Stimulated activated naive B cell treated with anti-CD40 and anti-IgM and Interleukin-4, amounts not matched to agents 10 μg/mL and 1 μg/mL and 100 μg/mL, for 72 hours (primary cell): ENCODE data around the gene DNAJB6.

Experiments used
- ATAC-seq, 2 donors: fragments of 150-1000 bp; cut with Tn5 transposase; replicated peaks; 2 replicates each; pipeline ENCODE4 v1.10.0; 2021; ENCODE audit warnings: moderate library complexity in 1 of 2
- DNase-seq: peaks from one replicate; pipeline ENCODE4 v3.0.0; 2021
- H3K27ac Mint-ChIP-seq: one replicate; pipeline ENCODE4 v1.8.0; 2022; ENCODE audit warnings: mild to moderate bottlenecking, mixed read lengths
- H3K27me3 Mint-ChIP-seq, 2 donors: one replicate each; pipeline ENCODE4 v1.8.0; 2022; ENCODE audit warnings: mixed read lengths in 2 of 2
- H3K36me3 Mint-ChIP-seq, 2 donors: one replicate each; pipeline ENCODE4 v1.8.0; 2022; ENCODE audit warnings: mixed read lengths in 2 of 2, mild to moderate bottlenecking in 1 of 2
- H3K4me1 Mint-ChIP-seq, 2 donors: one replicate each; pipeline ENCODE4 v1.8.0; 2022; ENCODE audit warnings: mixed read lengths in 2 of 2, mild to moderate bottlenecking in 1 of 2
- H3K4me3 Mint-ChIP-seq, 2 donors: one replicate each; pipeline ENCODE4 v1.8.0; 2022; ENCODE audit warnings: mild to moderate bottlenecking in 2 of 2, mixed read lengths in 2 of 2, moderate library complexity in 1 of 2
- H3K9me3 Mint-ChIP-seq, 2 donors: one replicate each; pipeline ENCODE4 v1.8.0; 2022; ENCODE audit warnings: mixed read lengths in 2 of 2, mild to moderate bottlenecking in 1 of 2

Gene DNAJB6

GRCh38 chr7:157362729-157363128, 25.9 kb downstream of the DNAJB6 start:
- ATAC-seq (no peak), DNase-seq (no peak)
- H3K36me3 Mint-ChIP-seq, result peaks cover 45 to 73% of the 10 kb centered on the region in 2 donors
- no peaks in the 10 kb centered on the region for H3K27me3 Mint-ChIP-seq
- peaks cover 9 to 19% of the 10 kb centered on the region in 2 donors for H3K4me1 Mint-ChIP-seq
- peak overlapping the region; percentile 16 for H3K27ac Mint-ChIP-seq
- H3K9me3 Mint-ChIP-seq, result no peaks in the 10 kb centered on the region
- no peak overlapping the region for H3K4me3 Mint-ChIP-seq

- Mint-ChIP-seq H3K36me3 (peaks cover 39 to 70% of the 10 kb centered on the region in 2 donors), H3K4me3 (no peak overlapping the region), H3K4me1 (peaks cover 0 to 2% of the 10 kb centered on the region in 2 donors), H3K9me3 (no peaks in the 10 kb centered on the region), H3K27me3 (no peaks in the 10 kb centered on the region), H3K27ac (no peak overlapping the region)
- ATAC-seq (no peak), DNase-seq (no peak)
These were observed 29.9 kb downstream of the DNAJB6 start for GRCh38 chr7:157366722-157367121.

- peaks cover 5 to 6% of the 10 kb centered on the region in 2 donors for H3K4me1 Mint-ChIP-seq
- H3K9me3 Mint-ChIP-seq, result no peaks in the 10 kb centered on the region
- H3K27ac Mint-ChIP-seq, result no peak overlapping the region
- ATAC-seq, result no peak
- H3K27me3 Mint-ChIP-seq, result no peaks in the 10 kb centered on the region
- peaks cover 43 to 73% of the 10 kb centered on the region in 2 donors for H3K36me3 Mint-ChIP-seq
- no peak for DNase-seq
- H3K4me3 Mint-ChIP-seq, result no peak overlapping the region
These were observed 32.2 kb downstream of the DNAJB6 start for GRCh38 chr7:157368955-157369354.

- Mint-ChIP-seq H3K4me3 (no peak overlapping the region), H3K4me1 (peaks cover 17 to 24% of the 10 kb centered on the region in 2 donors), H3K27ac (no peak overlapping the region), H3K36me3 (peaks cover 47 to 74% of the 10 kb centered on the region in 2 donors), H3K27me3 (no peaks in the 10 kb centered on the region), H3K9me3 (no peaks in the 10 kb centered on the region)
- DNase-seq, result no peak
- ATAC-seq, result no peak
These were observed 33.9 kb downstream of the DNAJB6 start for GRCh38 chr7:157370742-157371141.

GRCh38 chr7:157371296-157371695, 34.5 kb downstream of the DNAJB6 start:
- ATAC-seq (no peak), DNase-seq (no peak)
- Mint-ChIP-seq H3K4me1 (peaks cover 17 to 28% of the 10 kb centered on the region in 2 donors), H3K4me3 (no peak overlapping the region), H3K27me3 (no peaks in the 10 kb centered on the region), H3K27ac (no peak overlapping the region), H3K36me3 (peaks cover 47 to 73% of the 10 kb centered on the region in 2 donors), H3K9me3 (no peaks in the 10 kb centered on the region)

GRCh38 chr7:157372300-157373232, 35.8 kb downstream of the DNAJB6 start:
- DNase-seq (no peak), ATAC-seq (no peak)
- peaks cover 15 to 39% of the 10 kb centered on the region in 2 donors for H3K4me1 Mint-ChIP-seq
- H3K4me3 Mint-ChIP-seq, result no peak overlapping the region
- H3K27ac Mint-ChIP-seq, result peak overlapping the region; percentile 32
- H3K36me3 Mint-ChIP-seq, result peaks cover 46 to 72% of the 10 kb centered on the region in 2 donors
- H3K9me3 Mint-ChIP-seq, result no peaks in the 10 kb centered on the region
- no peaks in the 10 kb centered on the region for H3K27me3 Mint-ChIP-seq

GRCh38 chr7:157373493-157373892, 36.7 kb downstream of the DNAJB6 start:
- H3K27ac Mint-ChIP-seq, result peak overlapping the region; percentile 31
- no peak overlapping the region for H3K4me3 Mint-ChIP-seq
- H3K27me3 Mint-ChIP-seq, result no peaks in the 10 kb centered on the region
- H3K4me1 Mint-ChIP-seq, result peaks cover 18 to 40% of the 10 kb centered on the region in 2 donors
- peaks cover 46 to 74% of the 10 kb centered on the region in 2 donors for H3K36me3 Mint-ChIP-seq
- DNase-seq (no peak), ATAC-seq (no peak)
- H3K9me3 Mint-ChIP-seq, result no peaks in the 10 kb centered on the region

GRCh38 chr7:157375410-157375809, 38.6 kb downstream of the DNAJB6 start:
- Mint-ChIP-seq H3K4me3 (no peak overlapping the region), H3K36me3 (peaks cover 45 to 77% of the 10 kb centered on the region in 2 donors), H3K9me3 (no peaks in the 10 kb centered on the region), H3K27ac (no peak overlapping the region), H3K27me3 (no peaks in the 10 kb centered on the region), H3K4me1 (peaks cover 20 to 45% of the 10 kb centered on the region in 2 donors)
- ATAC-seq, result no peak
- no peak for DNase-seq

- H3K27ac Mint-ChIP-seq, result no peak overlapping the region
- no peaks in the 10 kb centered on the region for H3K27me3 Mint-ChIP-seq
- peaks cover 20 to 51% of the 10 kb centered on the region in 2 donors for H3K4me1 Mint-ChIP-seq
- H3K9me3 Mint-ChIP-seq, result no peaks in the 10 kb centered on the region
- no peak overlapping the region for H3K4me3 Mint-ChIP-seq
- DNase-seq, result no peak
- no peak for ATAC-seq
- peaks cover 38 to 65% of the 10 kb centered on the region in 2 donors for H3K36me3 Mint-ChIP-seq
These were observed 40.8 kb downstream of the DNAJB6 start for GRCh38 chr7:157377436-157378124.

GRCh38 chr7:157378390-157378789, 41.6 kb downstream of the DNAJB6 start:
- H3K27ac Mint-ChIP-seq, result no peak overlapping the region
- peaks cover 37 to 65% of the 10 kb centered on the region in 2 donors for H3K36me3 Mint-ChIP-seq
- ATAC-seq, result no peak
- H3K4me1 Mint-ChIP-seq, result peaks cover 20 to 48% of the 10 kb centered on the region in 2 donors
- DNase-seq, result no peak
- H3K9me3 Mint-ChIP-seq, result no peaks in the 10 kb centered on the region
- no peaks in the 10 kb centered on the region for H3K27me3 Mint-ChIP-seq
- no peak overlapping the region for H3K4me3 Mint-ChIP-seq

GRCh38 chr7:157379493-157379892, 42.7 kb downstream of the DNAJB6 start:
- Mint-ChIP-seq H3K4me1 (peaks cover 13 to 40% of the 10 kb centered on the region in 2 donors), H3K9me3 (no peaks in the 10 kb centered on the region), H3K36me3 (peaks cover 34 to 62% of the 10 kb centered on the region in 2 donors), H3K4me3 (no peak overlapping the region), H3K27me3 (no peaks in the 10 kb centered on the region), H3K27ac (no peak overlapping the region)
- DNase-seq, result no peak
- ATAC-seq, result no peak

- Mint-ChIP-seq H3K27ac (peak overlapping the region; percentile 37), H3K4me3 (no peak overlapping the region), H3K36me3 (peaks cover 32 to 57% of the 10 kb centered on the region in 2 donors), H3K4me1 (peaks cover 5 to 30% of the 10 kb centered on the region in 2 donors), H3K9me3 (no peaks in the 10 kb centered on the region), H3K27me3 (no peaks in the 10 kb centered on the region)
- no peak for DNase-seq
- no peak for ATAC-seq
These were observed 43.6 kb downstream of the DNAJB6 start for GRCh38 chr7:157380416-157380815.

GRCh38 chr7:157383868-157384267, 47.1 kb downstream of the DNAJB6 start:
- Mint-ChIP-seq H3K9me3 (no peaks in the 10 kb centered on the region), H3K27ac (no peak overlapping the region), H3K4me1 (peaks cover 5 to 11% of the 10 kb centered on the region in 2 donors), H3K27me3 (no peaks in the 10 kb centered on the region), H3K4me3 (no peak overlapping the region), H3K36me3 (peaks cover 24 to 51% of the 10 kb centered on the region in 2 donors)
- ATAC-seq (no peak), DNase-seq (no peak)

- Mint-ChIP-seq H3K4me3 (no peak overlapping the region), H3K4me1 (peaks cover 7 to 14% of the 10 kb centered on the region in 2 donors), H3K27ac (no peak overlapping the region), H3K27me3 (no peaks in the 10 kb centered on the region), H3K9me3 (no peaks in the 10 kb centered on the region), H3K36me3 (peaks cover 23 to 50% of the 10 kb centered on the region in 2 donors)
- DNase-seq (no peak), ATAC-seq (no peak)
These were observed 47.5 kb downstream of the DNAJB6 start for GRCh38 chr7:157384301-157384700.
